GM12891 (cell line): Measurements from ENCODE around the gene APOL3.
"Not testable (repeated sequence)": the region's sequence is repeated elsewhere in the genome, so short reads cannot be mapped to it uniquely, and the experiment has no call there.

ENCODE experiments used
- PAX5 ChIP-seq: IDR thresholded peaks from 2 replicates; pipeline ENCODE4 v1.6.1; 2011; ENCODE audit warnings: low read length, moderate library complexity, mild to moderate bottlenecking; ENCODE audit not compliant: insufficient read depth, severe bottlenecking
- POLR2AphosphoS5 ChIP-seq: IDR thresholded peaks from 2 replicates; pipeline ENCODE4 v1.6.1; 2011; ENCODE audit warnings: low read depth, low read length, control low read depth
- SPI1 ChIP-seq: IDR thresholded peaks from 2 replicates; pipeline ENCODE4 v1.6.1; 2011; ENCODE audit warnings: low read depth, low read length, control low read depth
- TAF1 ChIP-seq: IDR thresholded peaks from 2 replicates; pipeline ENCODE4 v1.6.1; 2011; ENCODE audit warnings: low read depth, low read length, control low read depth

DNA sequence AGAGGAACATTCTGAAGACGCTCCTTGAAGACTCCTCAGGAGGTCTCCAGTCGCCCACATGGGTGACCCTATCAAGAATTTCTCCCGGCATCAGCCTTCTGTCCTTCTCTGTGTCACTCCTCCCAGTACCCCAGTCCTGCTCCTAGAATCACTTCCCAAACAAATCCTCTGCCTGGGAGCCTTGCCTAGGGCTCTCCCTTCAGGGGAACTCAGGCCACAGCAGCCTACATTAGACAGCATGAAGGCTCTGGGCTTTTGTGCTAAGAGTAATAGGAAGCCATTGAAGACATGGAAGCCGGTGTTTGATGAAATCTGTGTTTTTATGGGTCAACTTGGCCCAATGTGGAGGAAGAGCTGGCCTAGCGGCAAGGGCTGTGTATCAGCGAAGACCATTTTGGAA, 27.3 kb upstream of the APOL3 start:
- not testable (repeated sequence) for TF ChIP-seq POLR2AphosphoS5, PAX5, TAF1, SPI1
